CD4-positive, CD25-positive, alpha-beta regulatory T cell (primary cell): Measurements from ENCODE around the gene TMEM263. TPM values are rescaled to one million over a fixed set of nuclear protein-coding genes. Genes with fewer than 3 reads are reported as not detected.
"Not testable (repeated sequence)": the region's sequence is repeated elsewhere in the genome, so short reads cannot be mapped to it uniquely, and the experiment has no call there.

Source experiments
- ATAC-seq, 2 donors: fragments of 150-1000 bp; cut with Tn5 transposase; one replicate each; pipeline ENCODE4 v1.10.0; 2021; ENCODE audit warnings: low read depth in 2 of 2, moderate number of reproducible peaks in 2 of 2, moderate library complexity in 1 of 2
- DNase-seq, 3 donors: peaks; one replicate each; pipeline versions ENCODE4 v3.0.0 to v3.0.0-alpha.2; 2012 to 2022; ENCODE audit warnings: mixed read lengths in 1 of 3
- H3K27ac ChIP-seq: one replicate; pipeline ENCODE4 v1.7.0; 2013; ENCODE audit warnings: mild to moderate bottlenecking, low read length; ENCODE audit not compliant: insufficient read depth, poor library complexity, severe bottlenecking
- H3K27me3 ChIP-seq: one replicate; pipeline ENCODE4 v1.7.0; 2013; ENCODE audit warnings: low read length; ENCODE audit not compliant: control insufficient read depth, insufficient read depth
- H3K36me3 ChIP-seq: one replicate; pipeline ENCODE4 v1.7.0; 2013; ENCODE audit warnings: mild to moderate bottlenecking, low read length, moderate library complexity; ENCODE audit not compliant: control insufficient read depth, insufficient read depth
- H3K4me1 ChIP-seq: 2 replicates; pipeline ENCODE4 v1.7.0; 2013; ENCODE audit warnings: mild to moderate bottlenecking, low read length; ENCODE audit not compliant: insufficient read depth, control insufficient read depth, poor library complexity, severe bottlenecking
- H3K4me3 ChIP-seq: one replicate; pipeline ENCODE4 v1.7.0; 2013; ENCODE audit warnings: low read depth, mild to moderate bottlenecking, low read length, moderate library complexity
- H3K9me3 ChIP-seq, 2 experiments: 1 replicate in 1 of 2; 2 replicates in 1 of 2; pipeline ENCODE4 v1.7.0; 2013; ENCODE audit warnings: low read length in 2 of 2, mild to moderate bottlenecking in 1 of 2, moderate library complexity in 1 of 2; ENCODE audit not compliant: control insufficient read depth in 2 of 2
- H3K27ac Mint-ChIP-seq, 3 donors: one replicate each; pipeline ENCODE4 v1.8.0; 2020 to 2022; ENCODE audit warnings: mild to moderate bottlenecking in 3 of 3, mixed read lengths in 3 of 3, moderate library complexity in 2 of 3
- H3K27me3 Mint-ChIP-seq: one replicate; pipeline ENCODE4 v1.8.0; 2022; ENCODE audit warnings: mild to moderate bottlenecking, mixed read lengths
- H3K36me3 Mint-ChIP-seq: one replicate; pipeline ENCODE4 v1.8.0; 2020; ENCODE audit warnings: mixed read lengths
- H3K4me1 Mint-ChIP-seq, 4 donors: one replicate each; pipeline ENCODE4 v1.8.0; 2020 to 2022; ENCODE audit warnings: mixed read lengths in 4 of 4, mild to moderate bottlenecking in 1 of 4
- H3K4me3 Mint-ChIP-seq, 4 donors: one replicate each; pipeline ENCODE4 v1.8.0; 2020 to 2022; ENCODE audit warnings: mild to moderate bottlenecking in 4 of 4, mixed read lengths in 4 of 4, moderate library complexity in 3 of 4
- H3K9me3 Mint-ChIP-seq, 7 donors: one replicate each; pipeline ENCODE4 v1.8.0; 2020 to 2022; ENCODE audit warnings: mixed read lengths in 7 of 7, mild to moderate bottlenecking in 3 of 7, moderate library complexity in 2 of 7
- polyA plus RNA-seq, 4 donors: library from polyadenylated mRNA; unstranded; fragments of 300-500 nt; fragmentation: Illumina TruSeq; gene quantifications; one replicate each; pipeline ENCODE4 v1.2.3, GENCODE V29; 2021
- total RNA-seq: library from RNA; stranded (reverse); gene quantifications from one replicate; pipeline ENCODE4 v1.2.3, GENCODE V29; 2022

Gene TMEM263
- total and polyA plus RNA-seq, 5 donors from 2014 or later = 27.3 to 37.8 (median 33.2) TPM

- Mint-ChIP-seq H3K27ac (peak within 1 kb of the TSS; percentile 77 to 93 (median 92)), H3K9me3 (peaks cover 0 to 2% (median 0%) of the 10 kb centered on the region in 7 donors)
- peak within 1 kb of the TSS; percentile 94 for H3K4me3 ChIP-seq
These were observed 31.1 kb downstream of the TMEM263 start, which contains the start of gene MTERF2 for GRCh38 chr12:106986625-106987389. MTERF2 (minus strand) TSS chr12:106987146; CDS start chr12:106978714, 8,432 bp downstream.

DNA sequence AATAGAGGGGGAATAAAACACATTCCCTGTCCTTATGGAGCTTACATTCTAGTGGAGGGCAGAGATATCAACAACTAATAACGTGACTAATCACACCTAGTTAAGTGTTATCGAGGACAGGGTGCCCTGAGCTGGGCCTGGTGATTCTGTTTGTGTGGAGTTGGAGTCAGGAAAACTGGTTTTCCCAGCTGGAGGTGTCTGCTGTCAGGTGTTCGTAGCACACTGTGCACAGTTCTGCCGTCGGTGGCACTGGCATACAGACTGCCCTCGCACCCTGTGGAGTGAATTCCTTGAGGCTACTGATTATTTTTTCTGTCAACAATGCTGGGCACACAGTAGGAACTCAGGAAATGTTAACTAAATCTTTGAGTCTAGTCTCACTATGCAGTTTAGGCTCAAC lies 32.1 kb downstream of the TMEM263 start:
- Histone ChIP-seq H3K4me1 (peaks cover 15% of the 10 kb centered on the region), H3K27ac (no peak overlapping the region), H3K36me3 (peaks cover 1% of the 10 kb centered on the region), H3K27me3 (no peaks in the 10 kb centered on the region), H3K4me3 (peak overlapping the region; percentile 94), H3K9me3 (no peaks in the 10 kb centered on the region)
- no peak for DNase-seq
- Mint-ChIP-seq H3K4me1 (peaks cover 15 to 38% (median 34%) of the 10 kb centered on the region in 4 donors), H3K27ac (peak overlapping the region in 2 of 3 donors; percentile 13 to 92), H3K27me3 (no peaks in the 10 kb centered on the region), H3K9me3 (peaks cover 0 to 2% (median 0%) of the 10 kb centered on the region in 7 donors), H3K36me3 (peaks cover 15% of the 10 kb centered on the region), H3K4me3 (peak overlapping the region; percentile 94 to 96 (median 96))
- no peak for ATAC-seq

More at GRCh38 chr12:106986625-106987389, 31.1 kb downstream of the TMEM263 start, which contains the start of gene MTERF2:
- peak; percentile 70 to 90 (median 80) for DNase-seq
- no peaks in the 10 kb centered on the region for H3K27me3 Mint-ChIP-seq
- peak within 1 kb of the TSS; percentile 53 for H3K27ac ChIP-seq
- H3K4me1 Mint-ChIP-seq = peaks cover 15 to 40% (median 37%) of the 10 kb centered on the region in 4 donors
- H3K36me3 ChIP-seq = no peaks in the 10 kb centered on the region
- peak within 1 kb of the TSS; percentile 94 to 96 (median 96) for H3K4me3 Mint-ChIP-seq
- H3K4me1 ChIP-seq = peaks cover 15% of the 10 kb centered on the region
- no peaks in the 10 kb centered on the region for H3K27me3 ChIP-seq
- ATAC-seq = peak; percentile 94 to 97
- H3K36me3 Mint-ChIP-seq = peaks cover 13% of the 10 kb centered on the region
- no peaks in the 10 kb centered on the region for H3K9me3 ChIP-seq

- Mint-ChIP-seq H3K27ac (peak overlapping the region in 1 of 3 donors; percentile 10), H3K9me3 (peaks cover 0 to 1% (median 0%) of the 10 kb centered on the region in 7 donors), H3K36me3 (peaks cover 29% of the 10 kb centered on the region)
These were observed 39.0 kb downstream of the TMEM263 start for GRCh38 chr12:106994579-106995220.

DNA sequence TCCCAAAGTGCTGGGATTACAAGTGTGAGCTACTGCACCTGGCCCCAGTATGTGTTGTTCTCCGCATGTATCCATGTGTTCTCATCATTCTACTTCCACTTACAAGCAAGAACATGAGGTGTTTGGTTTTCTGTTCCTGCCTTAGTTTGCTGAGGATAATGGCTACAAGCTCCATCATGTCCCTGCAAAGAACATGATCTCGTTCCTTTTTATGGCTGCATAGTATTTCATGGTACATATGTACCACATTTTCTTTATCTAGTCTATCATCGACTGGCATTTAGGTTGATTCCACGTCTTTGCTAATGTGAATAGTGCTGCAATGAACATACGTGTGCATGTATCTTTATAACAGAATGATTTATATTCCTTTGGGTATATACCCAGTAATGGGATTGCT lies 40.4 kb downstream of the TMEM263 start:
- not testable (repeated sequence) for H3K4me1 ChIP-seq, H3K4me3 ChIP-seq, H3K4me1 Mint-ChIP-seq, H3K9me3 ChIP-seq, H3K4me3 Mint-ChIP-seq, H3K9me3 Mint-ChIP-seq, H3K27ac ChIP-seq, ATAC-seq, DNase-seq, H3K27me3 ChIP-seq, H3K27me3 Mint-ChIP-seq, H3K27ac Mint-ChIP-seq
- H3K36me3 ChIP-seq = peaks cover 13% of the 10 kb centered on the region
- peaks cover 35% of the 10 kb centered on the region for H3K36me3 Mint-ChIP-seq

More at GRCh38 chr12:106994579-106995220, 39.0 kb downstream of the TMEM263 start:
- no peak overlapping the region for H3K27ac ChIP-seq
- DNase-seq = no peak
- H3K4me3 ChIP-seq = no peak overlapping the region
- H3K4me1 ChIP-seq = no peaks in the 10 kb centered on the region
- ATAC-seq = no peak
- H3K4me3 Mint-ChIP-seq = no peak overlapping the region
- peaks cover 13% of the 10 kb centered on the region for H3K36me3 ChIP-seq
- H3K27me3 Mint-ChIP-seq = no peaks in the 10 kb centered on the region
- no peaks in the 10 kb centered on the region for H3K27me3 ChIP-seq
- no peaks in the 10 kb centered on the region for H3K9me3 ChIP-seq
- no peaks in the 10 kb centered on the region for H3K4me1 Mint-ChIP-seq

- Mint-ChIP-seq H3K27ac (peak overlapping the region in 1 of 3 donors; percentile 34), H3K36me3 (peaks cover 47% of the 10 kb centered on the region), H3K4me1 (no peaks in the 10 kb centered on the region), H3K4me3 (no peak overlapping the region), H3K27me3 (no peaks in the 10 kb centered on the region), H3K9me3 (peaks cover 0 to 1% (median 0%) of the 10 kb centered on the region in 7 donors)
- ATAC-seq (no peak), DNase-seq (no peak)
- Histone ChIP-seq H3K27ac (no peak overlapping the region), H3K9me3 (no peaks in the 10 kb centered on the region), H3K4me3 (no peak overlapping the region), H3K27me3 (no peaks in the 10 kb centered on the region), H3K36me3 (peaks cover 16% of the 10 kb centered on the region), H3K4me1 (no peaks in the 10 kb centered on the region)
These were observed 42.2 kb downstream of the TMEM263 start for GRCh38 chr12:106997916-106998315.

DNA sequence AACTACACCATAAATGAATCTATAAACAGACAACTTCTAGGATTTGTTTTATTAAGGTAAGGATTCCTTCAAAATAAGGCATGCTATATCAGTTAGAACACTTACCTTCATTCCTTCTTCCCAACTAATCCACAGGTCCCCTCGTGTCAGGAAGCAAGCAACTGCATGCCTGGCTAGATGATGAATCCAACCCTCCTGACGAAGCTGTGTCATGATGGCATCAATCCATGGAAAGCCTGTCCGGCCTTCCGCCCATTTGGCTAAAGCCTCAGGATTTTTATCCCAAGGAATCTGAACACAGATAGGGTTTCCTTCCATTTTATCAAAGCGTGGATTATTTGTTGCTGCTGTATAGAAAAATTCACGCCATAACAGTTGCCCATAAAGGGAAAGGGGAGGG lies 43.7 kb downstream of the TMEM263 start:
- Histone ChIP-seq H3K36me3 (peaks cover 20% of the 10 kb centered on the region), H3K27ac (no peak overlapping the region), H3K4me1 (no peaks in the 10 kb centered on the region), H3K27me3 (no peaks in the 10 kb centered on the region), H3K9me3 (no peaks in the 10 kb centered on the region), H3K4me3 (no peak overlapping the region)
- peaks cover 46% of the 10 kb centered on the region for H3K36me3 Mint-ChIP-seq
- no peaks in the 10 kb centered on the region for H3K4me1 Mint-ChIP-seq
- no peak overlapping the region for H3K27ac Mint-ChIP-seq
- no peak for ATAC-seq
- no peak for DNase-seq
- H3K4me3 Mint-ChIP-seq = no peak overlapping the region
- H3K27me3 Mint-ChIP-seq = no peaks in the 10 kb centered on the region
- peaks cover 0 to 1% (median 0%) of the 10 kb centered on the region in 7 donors for H3K9me3 Mint-ChIP-seq

GRCh38 chr12:107002665-107003064 lies 47.0 kb downstream of the TMEM263 start:
- H3K27ac ChIP-seq, H3K27me3 ChIP-seq, DNase-seq, ATAC-seq, H3K9me3 ChIP-seq, H3K4me1 Mint-ChIP-seq, H3K27ac Mint-ChIP-seq, H3K4me1 ChIP-seq, H3K9me3 Mint-ChIP-seq, H3K27me3 Mint-ChIP-seq, H3K4me3 Mint-ChIP-seq, H3K4me3 ChIP-seq: not testable (repeated sequence)
- H3K36me3 ChIP-seq = peaks cover 14% of the 10 kb centered on the region
- peaks cover 28% of the 10 kb centered on the region for H3K36me3 Mint-ChIP-seq
